ENCODE results near the gene NPFFR1.
"Not testable (repeated sequence)": the region's sequence is repeated elsewhere in the genome, so short reads cannot be mapped to it uniquely, and the experiment has no call there.

Gene NPFFR1

GRCh38 chr10:70284542-70285475 is 1.0 kb upstream of the NPFFR1 start:
- no peak for DNase-seq

GRCh38 chr10:70283071-70283444 is 746 bp downstream of the NPFFR1 start:
- no peak for DNase-seq

- DNase-seq, result no peak
Measured at GRCh38 chr10:70281609-70282008, 2.2 kb downstream of the NPFFR1 start.

- no peak for DNase-seq
Measured at GRCh38 chr10:70280099-70280498, 3.7 kb downstream of the NPFFR1 start.

GRCh38 chr10:70277396-70278030 is 6.3 kb downstream of the NPFFR1 start:
- DNase-seq, result no peak

GRCh38 chr10:70274643-70275042 is 9.2 kb downstream of the NPFFR1 start:
- DNase-seq, result no peak

GRCh38 chr10:70272925-70273316 is 10.9 kb downstream of the NPFFR1 start:
- no peak for DNase-seq

GRCh38 chr10:70271996-70272924 is 11.5 kb downstream of the NPFFR1 start:
- DNase-seq, result no peak

GRCh38 chr10:70270952-70271351 is 12.9 kb downstream of the NPFFR1 start:
- DNase-seq, result no peak

GRCh38 chr10:70269741-70270140 is 14.1 kb downstream of the NPFFR1 start:
- DNase-seq, result no peak

- no peak for DNase-seq
Measured at GRCh38 chr10:70268376-70268775, 15.4 kb downstream of the NPFFR1 start.

GRCh38 chr10:70267161-70267933 is 16.5 kb downstream of the NPFFR1 start:
- no peak for DNase-seq

GRCh38 chr10:70266701-70267100 is 17.1 kb downstream of the NPFFR1 start:
- DNase-seq, result no peak

- DNase-seq, result no peak
Measured at GRCh38 chr10:70266056-70266455, 17.7 kb downstream of the NPFFR1 start.

GRCh38 chr10:70265032-70265689 is 18.6 kb downstream of the NPFFR1 start:
- no peak for DNase-seq

GRCh38 chr10:70260734-70261133 is 23.1 kb downstream of the NPFFR1 start:
- DNase-seq, result no peak

- DNase-seq, result no peak
Measured at GRCh38 chr10:70260259-70260658, 23.5 kb downstream of the NPFFR1 start.

- DNase-seq, result no peak
Measured at GRCh38 chr10:70258216-70258615, 25.6 kb downstream of the NPFFR1 start.

GRCh38 chr10:70257816-70258215 is 26.0 kb downstream of the NPFFR1 start:
- not testable (repeated sequence) for DNase-seq

GRCh38 chr10:70256463-70256862 is 27.3 kb downstream of the NPFFR1 start:
- no peak for DNase-seq

Measured in NCI-H187 (cell line).